Cardiac muscle cell (in vitro differentiated cells and primary cell): Measurements from ENCODE around the gene FAM168B. TPM values are rescaled to one million over a fixed set of nuclear protein-coding genes. Genes with fewer than 3 reads are reported as not detected.

ENCODE experiments used
- DNase-seq, 2 donors: peaks; one replicate each; pipeline versions ENCODE4 v3.0.0 to v3.0.0-alpha.2; 2010 to 2017; ENCODE audit warnings: low read depth in 1 of 2, low spot score in 1 of 2
- H3K27ac ChIP-seq: fragments of 200-600 bp; sonication (generic); 2 replicates; pipeline ENCODE4 v1.5.1; 2016
- H3K27me3 ChIP-seq: fragments of 200-600 bp; sonication (generic); 2 replicates; pipeline ENCODE4 v1.6.0; 2016; ENCODE audit warnings: control low read depth
- H3K36me3 ChIP-seq: fragments of 200-600 bp; sonication (generic); 2 replicates; pipeline ENCODE4 v1.5.1; 2016; ENCODE audit warnings: control low read depth
- H3K4me1 ChIP-seq: fragments of 200-600 bp; sonication (generic); 2 replicates; pipeline ENCODE4 v1.8.1; 2017; ENCODE audit warnings: low read depth, mild to moderate bottlenecking, mixed run types
- H3K4me3 ChIP-seq: fragments of 200-600 bp; sonication (generic); 2 replicates; pipeline ENCODE4 v1.5.1; 2016; ENCODE audit warnings: mild to moderate bottlenecking
- H3K9me3 ChIP-seq: fragments of 200-600 bp; sonication (generic); 2 replicates; pipeline ENCODE4 v1.5.1; 2017; ENCODE audit warnings: low read depth, mild to moderate bottlenecking, control low read depth
- CTCF ChIP-seq: IDR thresholded peaks from 2 replicates; pipeline ENCODE4 v1.5.1; 2012; ENCODE audit warnings: low read depth, mild to moderate bottlenecking, low read length
- polyA plus RNA-seq: library from polyadenylated mRNA; unstranded; fragments of >200 nt; fragmentation: Nextera tagmentation; extraction: Ambion mirVana; gene quantifications from 2 replicates; pipeline ENCODE4 v1.2.1, GENCODE V29; 2016
- total RNA-seq: library from RNA; depleted of rRNA; stranded (reverse); fragments of >200 nt; gene quantifications from 2 replicates; pipeline ENCODE4 v1.2.3, GENCODE V29; 2016

The FAM168B gene
- total and polyA plus RNA-seq, 2 experiments from 2014 or later, result 50.4 to 142 TPM

- no peaks in the 10 kb centered on the region for H3K9me3 ChIP-seq
- no peak overlapping the region for H3K27ac ChIP-seq
Observed at GRCh38 chr2:131112529-131112928, 19.3 kb upstream of the FAM168B start.

GRCh38 chr2:131105950-131106801 is 12.9 kb upstream of the FAM168B start:
- H3K9me3 ChIP-seq, result no peaks in the 10 kb centered on the region
- peak in 1 of 2 donors; percentile 38 for DNase-seq
- no peaks in the 10 kb centered on the region for H3K36me3 ChIP-seq
- no peak overlapping the region for H3K27ac ChIP-seq
- TF ChIP-seq CTCF, result no peak
- peaks cover 9% of the 10 kb centered on the region for H3K4me1 ChIP-seq
- peak overlapping the region; percentile 75 for H3K4me3 ChIP-seq
- no peaks in the 10 kb centered on the region for H3K27me3 ChIP-seq

More at GRCh38 chr2:131112529-131112928, 19.3 kb upstream of the FAM168B start:
- DNase-seq, result peak in 1 of 2 donors; percentile 45
- no peak for TF ChIP-seq CTCF
- H3K4me1 ChIP-seq, result peaks cover 4% of the 10 kb centered on the region
- H3K27me3 ChIP-seq, result no peaks in the 10 kb centered on the region
- no peak overlapping the region for H3K4me3 ChIP-seq
- no peaks in the 10 kb centered on the region for H3K36me3 ChIP-seq

DNA sequence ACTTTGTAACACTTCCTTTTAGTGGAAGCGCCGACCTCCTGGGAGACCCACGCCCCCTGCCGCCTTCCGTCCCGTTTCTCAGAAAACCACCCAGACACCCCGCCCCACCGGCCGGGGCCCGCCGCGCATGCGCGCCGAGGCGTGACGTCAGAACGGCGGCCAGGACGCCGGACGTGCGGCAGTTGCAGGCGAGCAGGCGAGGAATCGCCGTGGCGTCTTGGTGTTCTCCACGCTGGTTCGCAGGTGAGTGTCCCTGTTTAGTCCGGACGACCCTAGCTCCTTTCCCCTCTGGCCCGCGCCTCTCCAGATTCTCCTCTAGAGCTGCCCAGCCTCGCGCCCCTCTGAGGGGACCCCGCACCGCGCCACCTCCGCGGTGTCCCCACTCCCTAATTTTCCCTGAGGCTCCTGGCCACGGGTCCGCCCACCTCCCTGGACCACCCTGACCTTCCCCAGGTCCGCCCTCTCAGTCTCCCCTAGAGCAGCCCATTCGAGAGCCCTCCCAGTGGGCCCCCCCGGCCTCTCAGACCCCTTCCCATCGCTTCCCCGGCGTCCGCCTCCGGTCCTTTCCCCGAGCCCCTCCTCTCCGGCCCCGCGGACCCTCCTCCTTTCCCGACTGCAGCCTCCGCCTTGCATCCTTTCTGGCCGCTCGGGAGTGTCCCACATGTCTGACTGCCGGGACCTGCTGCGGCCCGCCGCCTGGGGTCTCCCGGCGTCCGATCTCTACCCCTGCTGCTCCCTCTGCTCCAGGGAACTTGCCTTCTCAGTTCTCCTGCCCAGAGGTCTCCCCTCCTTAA is 12.1 kb upstream of the FAM168B start, which contains the start of gene PLEKHB2:
TSS of gene PLEKHB2 (plus strand) at position 181 of the 794 bp plus-strand sequence. CDS start 15,606 bp downstream, outside the sequence.
- DNase-seq, result peak; percentile 89 to 94
- no peaks in the 10 kb centered on the region for H3K27me3 ChIP-seq
- peak within 1 kb of the TSS; percentile 84 for H3K27ac ChIP-seq
- H3K4me3 ChIP-seq, result peak within 1 kb of the TSS; percentile 75
- H3K36me3 ChIP-seq, result no peaks in the 10 kb centered on the region
- no peaks in the 10 kb centered on the region for H3K9me3 ChIP-seq
- peak; percentile 36 for TF ChIP-seq CTCF
- peaks cover 9% of the 10 kb centered on the region for H3K4me1 ChIP-seq

DNA sequence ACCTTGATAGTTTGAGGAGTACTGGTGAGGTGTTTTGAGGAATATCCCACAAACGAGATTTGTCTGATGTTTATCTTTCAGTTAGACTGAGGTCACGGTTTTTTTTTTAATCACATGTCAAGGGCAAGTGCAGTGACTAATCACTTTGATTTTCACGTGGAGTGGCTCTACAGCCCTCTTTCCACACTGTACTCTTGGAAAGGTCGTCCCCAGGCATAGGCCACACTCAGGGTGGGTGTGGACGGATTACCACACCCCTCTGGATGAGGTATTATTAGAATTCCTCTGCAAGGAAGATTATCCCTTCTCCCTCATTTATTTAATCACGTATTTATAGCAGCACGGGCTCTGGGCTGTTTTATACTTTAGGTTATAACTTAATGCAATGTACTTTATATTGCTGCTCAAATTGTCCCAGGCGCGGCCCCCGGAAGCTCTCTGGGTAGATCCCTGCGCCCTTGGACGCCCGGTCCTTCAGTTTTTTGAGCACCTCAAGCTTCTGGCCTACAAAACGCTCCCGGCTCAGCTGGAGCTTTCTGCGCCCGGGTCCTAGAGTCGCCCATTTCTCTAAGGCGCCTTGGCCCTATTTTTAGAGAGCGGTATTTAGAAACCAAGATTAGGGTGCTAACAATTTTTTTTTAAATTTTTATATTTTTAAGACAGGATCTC is 11.4 kb upstream of the FAM168B start:
- TF ChIP-seq CTCF, result no peak
- Histone ChIP-seq H3K4me3 (peak overlapping the region; percentile 75), H3K36me3 (no peaks in the 10 kb centered on the region), H3K27me3 (no peaks in the 10 kb centered on the region), H3K9me3 (no peaks in the 10 kb centered on the region), H3K27ac (peak overlapping the region; percentile 84), H3K4me1 (peaks cover 9% of the 10 kb centered on the region)
- DNase-seq, result peak; percentile 80 to 85

- Histone ChIP-seq H3K4me3 (no peak overlapping the region), H3K9me3 (no peaks in the 10 kb centered on the region), H3K27ac (no peak overlapping the region), H3K4me1 (peaks cover 9% of the 10 kb centered on the region), H3K36me3 (no peaks in the 10 kb centered on the region), H3K27me3 (no peaks in the 10 kb centered on the region)
- no peak for TF ChIP-seq CTCF
- DNase-seq, result no peak
Observed at GRCh38 chr2:131103165-131103564, 9.9 kb upstream of the FAM168B start.
